Measurements from ENCODE around the gene SCGB1D4. TPM values are rescaled to one million over a fixed set of nuclear protein-coding genes. Genes with fewer than 3 reads are reported as not detected.
"Not testable (repeated sequence)": the region's sequence is repeated elsewhere in the genome, so short reads cannot be mapped to it uniquely, and the experiment has no call there.

Gene SCGB1D4
- total and polyA plus RNA-seq, 2 of the 4 experiments (the other 2 are of a cell fraction) = not detected

DNA sequence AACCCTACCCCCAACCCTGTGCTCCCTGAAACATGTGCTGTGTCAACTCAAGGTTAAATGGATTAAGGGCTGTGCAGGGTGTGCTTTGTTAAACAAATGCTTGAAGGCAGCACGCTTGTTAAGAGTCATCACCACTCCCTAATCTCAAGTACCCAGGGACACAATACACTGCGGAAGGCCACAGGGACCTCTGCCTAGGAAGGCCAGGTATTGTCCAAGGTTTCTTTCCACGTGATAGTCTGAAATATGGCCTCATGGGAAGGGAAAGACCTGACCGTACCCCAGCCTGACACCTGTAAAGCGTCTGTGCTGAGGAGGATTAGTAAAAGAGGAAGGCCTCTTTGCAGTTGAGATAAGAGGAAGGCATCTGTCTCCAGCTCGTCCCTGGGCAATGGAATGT is 27.8 kb upstream of the SCGB1D4 start:
- H3K4ac ChIP-seq (ENCODE audit: low read depth, low read length); H3K9me3 ChIP-seq (ENCODE audit: control insufficient read depth, insufficient read depth, low read length); H3K4me3 ChIP-seq (ENCODE audit: insufficient read depth, low read depth, low read length); H4K91ac ChIP-seq (ENCODE audit: insufficient read depth, low read depth, low read length); H3K23ac ChIP-seq (ENCODE audit: low read depth, low read length); H2AK9ac ChIP-seq (replicated peaks; ENCODE audit: low read depth, low read length, poor library complexity); H2BK5ac ChIP-seq (ENCODE audit: low read depth, low read length, poor library complexity, severe bottlenecking); H3K27ac ChIP-seq (ENCODE audit: insufficient read depth, low read length); H4K5ac ChIP-seq (ENCODE audit: low read depth, low read length); H3K18ac ChIP-seq (ENCODE audit: low read depth, low read length); H4K20me1 ChIP-seq (ENCODE audit: insufficient read depth, low read length); H3K36me3 ChIP-seq (ENCODE audit: control insufficient read depth, insufficient read depth, low read length); H2BK15ac ChIP-seq (ENCODE audit: low read depth, low read length); H2AFZ ChIP-seq (replicated peaks; ENCODE audit: low read length, poor library complexity); H2BK120ac ChIP-seq (ENCODE audit: low read depth, low read length); CTCF ChIA-PET; DNase-seq; in situ Hi-C loops (cut with MboI; ENCODE audit: low sequenced_read_pairs); H3K79me1 ChIP-seq (ENCODE audit: low read depth in 1 of 2, low read length in 2 of 2); ATAC-seq (ENCODE audit: low read depth); POLR2A ChIA-PET (ENCODE audit: unreplicated experiment); H3K4me2 ChIP-seq (ENCODE audit: low read depth, low read length); H4K8ac ChIP-seq (ENCODE audit: low read depth in 2 of 2, low read length in 2 of 2); H3K9me1 ChIP-seq (ENCODE audit: insufficient read depth, low read length); H3K4me1 ChIP-seq (ENCODE audit: control insufficient read depth, insufficient read depth, low read length); H2AK5ac ChIP-seq (ENCODE audit: low read depth, low read length); H3K14ac ChIP-seq (replicated peaks; ENCODE audit: low read depth, low read length); dilution Hi-C loops (cut with HindIII; ENCODE audit: low sequenced_read_pairs, unreplicated experiment); H3K56ac ChIP-seq (ENCODE audit: extremely low read depth, insufficient read depth, low read length); H3K9ac ChIP-seq (ENCODE audit: low read depth, low read length); H2BK20ac ChIP-seq (ENCODE audit: low read depth, low read length); BruUV-seq (replicated peaks); intact Hi-C loops (cut with micrococcal nuclease): not testable (repeated sequence)
- peaks cover 13% of the 10 kb centered on the region for H3K27me3 ChIP-seq (ENCODE audit: control insufficient read depth, insufficient read depth, low read length)
- WGBS, 2 experiments (ENCODE audit: extremely low coverage in 2 of 2, insufficient read length in 1 of 2) = 0% methylated on average over 1 of the region's 6 CpGs; no CpG with 5 or more reads in 1 of the 2 experiments

DNA sequence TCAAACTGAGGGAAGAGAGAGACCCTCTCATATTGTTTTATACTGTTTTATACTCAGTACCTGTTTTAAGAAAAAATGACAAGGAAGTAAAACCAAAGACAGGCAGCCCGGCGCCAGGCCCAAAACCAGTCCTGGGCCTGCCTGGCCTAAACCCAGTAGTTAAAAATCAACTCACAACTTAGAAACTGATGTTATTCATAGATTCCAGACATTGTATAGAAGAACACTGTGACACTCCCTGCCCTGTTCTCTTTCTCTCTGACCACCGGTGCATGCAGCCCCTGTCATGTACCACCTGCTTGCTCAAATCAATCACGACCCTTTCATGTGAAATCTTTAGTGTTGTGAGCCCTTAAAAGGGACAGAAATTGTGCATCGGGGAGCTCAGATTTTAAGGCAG is 26.9 kb upstream of the SCGB1D4 start:
- BruUV-seq (replicated peaks); H3K4me2 ChIP-seq (ENCODE audit: low read depth, low read length); H3K79me1 ChIP-seq (ENCODE audit: low read depth in 1 of 2, low read length in 2 of 2); H2AK5ac ChIP-seq (ENCODE audit: low read depth, low read length); H2AFZ ChIP-seq (replicated peaks; ENCODE audit: low read length, poor library complexity); H4K91ac ChIP-seq (ENCODE audit: insufficient read depth, low read depth, low read length); H2BK20ac ChIP-seq (ENCODE audit: low read depth, low read length); H2BK5ac ChIP-seq (ENCODE audit: low read depth, low read length, poor library complexity, severe bottlenecking); CTCF ChIA-PET; H3K18ac ChIP-seq (ENCODE audit: low read depth, low read length); H3K9ac ChIP-seq (ENCODE audit: low read depth, low read length); H3K4me3 ChIP-seq (ENCODE audit: insufficient read depth, low read depth, low read length); H3K56ac ChIP-seq (ENCODE audit: extremely low read depth, insufficient read depth, low read length); H3K36me3 ChIP-seq (ENCODE audit: control insufficient read depth, insufficient read depth, low read length); H3K4me1 ChIP-seq (ENCODE audit: control insufficient read depth, insufficient read depth, low read length); H3K23ac ChIP-seq (ENCODE audit: low read depth, low read length); H4K8ac ChIP-seq (ENCODE audit: low read depth in 2 of 2, low read length in 2 of 2); H3K14ac ChIP-seq (replicated peaks; ENCODE audit: low read depth, low read length); H4K5ac ChIP-seq (ENCODE audit: low read depth, low read length); H3K9me3 ChIP-seq (ENCODE audit: control insufficient read depth, insufficient read depth, low read length); dilution Hi-C loops (cut with HindIII; ENCODE audit: low sequenced_read_pairs, unreplicated experiment); POLR2A ChIA-PET (ENCODE audit: unreplicated experiment); DNase-seq; H3K9me1 ChIP-seq (ENCODE audit: insufficient read depth, low read length); intact Hi-C loops (cut with micrococcal nuclease); H4K20me1 ChIP-seq (ENCODE audit: insufficient read depth, low read length); in situ Hi-C loops (cut with MboI; ENCODE audit: low sequenced_read_pairs); H3K4ac ChIP-seq (ENCODE audit: low read depth, low read length); ATAC-seq (ENCODE audit: low read depth); H2AK9ac ChIP-seq (replicated peaks; ENCODE audit: low read depth, low read length, poor library complexity); H3K27ac ChIP-seq (ENCODE audit: insufficient read depth, low read length); H2BK120ac ChIP-seq (ENCODE audit: low read depth, low read length); H2BK15ac ChIP-seq (ENCODE audit: low read depth, low read length): not testable (repeated sequence)
- 20% methylated on average over 3 of the region's 5 CpGs; no CpG with 5 or more reads in 1 of the 2 experiments for WGBS, 2 experiments (ENCODE audit: extremely low coverage in 2 of 2, insufficient read length in 1 of 2)
- peaks cover 17% of the 10 kb centered on the region for H3K27me3 ChIP-seq (ENCODE audit: control insufficient read depth, insufficient read depth, low read length)
